ENCODE results near the gene UTP11.

Gene UTP11

GRCh38 chr1:38039331-38040088 lies 27.0 kb downstream of the UTP11 start:
- DNase-seq, result no peak
- Histone ChIP-seq H3K9me3 (ENCODE audit: control extremely low read depth in 1 of 5, control insufficient read depth in 4 of 5, insufficient read depth in 2 of 5, low read depth in 1 of 5, low read length in 4 of 5) (no peaks in the 10 kb centered on the region), H3K36me3 (ENCODE audit: control insufficient read depth in 4 of 4, insufficient read depth in 4 of 4, low read length in 3 of 4) (no peaks in the 10 kb centered on the region), H3K4me3 (ENCODE audit: control insufficient read depth in 1 of 7, extremely low read depth in 1 of 7, insufficient read depth in 4 of 7, low read depth in 2 of 7, low read length in 6 of 7) (no peak overlapping the region), H3K4me1 (ENCODE audit: control extremely low read depth in 1 of 4, control insufficient read depth in 4 of 4, insufficient read depth in 4 of 4, low read length in 3 of 4) (peaks cover 0 to 6% (median 5%) of the 10 kb centered on the region in 4 experiments), H3K27ac (ENCODE audit: insufficient read depth in 1 of 2, low read depth in 1 of 2, low read length in 2 of 2, poor library complexity in 1 of 2, severe bottlenecking in 2 of 2) (no peak overlapping the region), H3K27me3 (replicated peaks in 2 of 5; ENCODE audit: control insufficient read depth in 4 of 5, insufficient read depth in 5 of 5, low read length in 4 of 5) (peaks cover 4 to 52% (median 35%) of the 10 kb centered on the region in 5 experiments)
- ChIA-PET POLR2A (no interaction called here), CTCF (interaction anchor here (0.7 to 4.1 kb wide), 5 partner anchors 10 to 793 kb away, joined by 3 to 18 read pairs (median 6); no protein-coding TSS in a partner anchor)
- WGBS (ENCODE audit: insufficient coverage), result 94% methylated on average over 14 of the region's 17 CpGs

- H3K9me3 ChIP-seq (ENCODE audit: control extremely low read depth in 1 of 5, control insufficient read depth in 4 of 5, insufficient read depth in 2 of 5, low read depth in 1 of 5, low read length in 4 of 5), result no peaks in the 10 kb centered on the region
- H3K4me1 ChIP-seq (ENCODE audit: control extremely low read depth in 1 of 4, control insufficient read depth in 4 of 4, insufficient read depth in 4 of 4, low read length in 3 of 4), result peaks cover 0 to 28% (median 21%) of the 10 kb centered on the region in 4 experiments
- 80% methylated on average over 20 of the region's 21 CpGs for WGBS (ENCODE audit: insufficient coverage)
- CTCF ChIA-PET, result interaction anchor here (1.2 to 3.3 kb wide), 3 partner anchors 12 to 16 kb away, joined by 3 to 17 read pairs (median 13); no protein-coding TSS in a partner anchor
- H3K27ac ChIP-seq (ENCODE audit: insufficient read depth in 1 of 2, low read depth in 1 of 2, low read length in 2 of 2, poor library complexity in 1 of 2, severe bottlenecking in 2 of 2), result no peak overlapping the region
- POLR2A ChIA-PET, result no interaction called here
- no peaks in the 10 kb centered on the region for H3K36me3 ChIP-seq (ENCODE audit: control insufficient read depth in 4 of 4, insufficient read depth in 4 of 4, low read length in 3 of 4)
- DNase-seq, result no peak
- no peak overlapping the region for H3K4me3 ChIP-seq (ENCODE audit: control insufficient read depth in 1 of 7, extremely low read depth in 1 of 7, insufficient read depth in 4 of 7, low read depth in 2 of 7, low read length in 6 of 7)
- peaks cover 4 to 76% (median 40%) of the 10 kb centered on the region in 5 experiments for H3K27me3 ChIP-seq (replicated peaks in 2 of 5; ENCODE audit: control insufficient read depth in 4 of 5, insufficient read depth in 5 of 5, low read length in 4 of 5)
Observed at GRCh38 chr1:38041936-38042834, 29.7 kb downstream of the UTP11 start.

- Histone ChIP-seq H3K27me3 (replicated peaks in 2 of 5; ENCODE audit: control insufficient read depth in 4 of 5, insufficient read depth in 5 of 5, low read length in 4 of 5) (peaks cover 4 to 86% (median 45%) of the 10 kb centered on the region in 5 experiments), H3K4me3 (ENCODE audit: control insufficient read depth in 1 of 7, extremely low read depth in 1 of 7, insufficient read depth in 4 of 7, low read depth in 2 of 7, low read length in 6 of 7) (no peak overlapping the region), H3K36me3 (ENCODE audit: control insufficient read depth in 4 of 4, insufficient read depth in 4 of 4, low read length in 3 of 4) (no peaks in the 10 kb centered on the region), H3K9me3 (ENCODE audit: control extremely low read depth in 1 of 5, control insufficient read depth in 4 of 5, insufficient read depth in 2 of 5, low read depth in 1 of 5, low read length in 4 of 5) (no peaks in the 10 kb centered on the region), H3K4me1 (ENCODE audit: control extremely low read depth in 1 of 4, control insufficient read depth in 4 of 4, insufficient read depth in 4 of 4, low read length in 3 of 4) (peaks cover 0 to 32% (median 25%) of the 10 kb centered on the region in 4 experiments), H3K27ac (ENCODE audit: insufficient read depth in 1 of 2, low read depth in 1 of 2, low read length in 2 of 2, poor library complexity in 1 of 2, severe bottlenecking in 2 of 2) (no peak overlapping the region)
- ChIA-PET CTCF (interaction anchor here (1.2 to 3.3 kb wide), 2 partner anchors 13 to 17 kb away, joined by 3 to 13 read pairs; no protein-coding TSS in a partner anchor), POLR2A (no interaction called here)
- no peak for DNase-seq
- WGBS (ENCODE audit: insufficient coverage), result 92% methylated on average over 12 of the region's 12 CpGs
Observed at GRCh38 chr1:38043036-38043747, 30.7 kb downstream of the UTP11 start.

GRCh38 chr1:38044221-38045215 lies 32.0 kb downstream of the UTP11 start:
- no peak for DNase-seq
- Histone ChIP-seq H3K27ac (ENCODE audit: insufficient read depth in 1 of 2, low read depth in 1 of 2, low read length in 2 of 2, poor library complexity in 1 of 2, severe bottlenecking in 2 of 2) (no peak overlapping the region), H3K4me3 (ENCODE audit: control insufficient read depth in 1 of 7, extremely low read depth in 1 of 7, insufficient read depth in 4 of 7, low read depth in 2 of 7, low read length in 6 of 7) (peak overlapping the region in 4 of 7 experiments; percentile 28 to 62 (median 44)), H3K4me1 (ENCODE audit: control extremely low read depth in 1 of 4, control insufficient read depth in 4 of 4, insufficient read depth in 4 of 4, low read length in 3 of 4) (peaks cover 0 to 32% (median 25%) of the 10 kb centered on the region in 4 experiments), H3K27me3 (replicated peaks in 2 of 5; ENCODE audit: control insufficient read depth in 4 of 5, insufficient read depth in 5 of 5, low read length in 4 of 5) (peaks cover 10 to 91% (median 54%) of the 10 kb centered on the region in 5 experiments), H3K36me3 (ENCODE audit: control insufficient read depth in 4 of 4, insufficient read depth in 4 of 4, low read length in 3 of 4) (no peaks in the 10 kb centered on the region), H3K9me3 (ENCODE audit: control extremely low read depth in 1 of 5, control insufficient read depth in 4 of 5, insufficient read depth in 2 of 5, low read depth in 1 of 5, low read length in 4 of 5) (no peaks in the 10 kb centered on the region)
- CTCF ChIA-PET, result no interaction called here
- POLR2A ChIA-PET, result no interaction called here
- WGBS (ENCODE audit: insufficient coverage), result 3% methylated on average over 36 of the region's 70 CpGs

GRCh38 chr1:38045401-38046332 lies 33.1 kb downstream of the UTP11 start:
- ChIA-PET CTCF (interaction anchor here (0.7 to 3.2 kb wide), 2 partner anchors 11 to 12 kb away, joined by 3 to 10 read pairs; no protein-coding TSS in a partner anchor), POLR2A (no interaction called here)
- H3K27me3 ChIP-seq (replicated peaks in 2 of 5; ENCODE audit: control insufficient read depth in 4 of 5, insufficient read depth in 5 of 5, low read length in 4 of 5), result peaks cover 10 to 86% (median 56%) of the 10 kb centered on the region in 5 experiments
- WGBS (ENCODE audit: insufficient coverage), result 5% methylated on average over 97 of the region's 115 CpGs
- no peaks in the 10 kb centered on the region for H3K9me3 ChIP-seq (ENCODE audit: control extremely low read depth in 1 of 5, control insufficient read depth in 4 of 5, insufficient read depth in 2 of 5, low read depth in 1 of 5, low read length in 4 of 5)
- peak overlapping the region in 4 of 7 experiments; percentile 13 to 52 (median 34) for H3K4me3 ChIP-seq (ENCODE audit: control insufficient read depth in 1 of 7, extremely low read depth in 1 of 7, insufficient read depth in 4 of 7, low read depth in 2 of 7, low read length in 6 of 7)
- peak in 2 of 3 donors; percentile 55 to 65 for DNase-seq
- no peaks in the 10 kb centered on the region for H3K36me3 ChIP-seq (ENCODE audit: control insufficient read depth in 4 of 4, insufficient read depth in 4 of 4, low read length in 3 of 4)
- H3K4me1 ChIP-seq (ENCODE audit: control extremely low read depth in 1 of 4, control insufficient read depth in 4 of 4, insufficient read depth in 4 of 4, low read length in 3 of 4), result peaks cover 0 to 32% (median 25%) of the 10 kb centered on the region in 4 experiments
- H3K27ac ChIP-seq (ENCODE audit: insufficient read depth in 1 of 2, low read depth in 1 of 2, low read length in 2 of 2, poor library complexity in 1 of 2, severe bottlenecking in 2 of 2), result no peak overlapping the region
